Stimulated activated CD4-positive, alpha-beta T cell treated with anti-CD3 and anti-CD28 coated beads, Interleukin-2, amount 100 ng/mL, for 24 hours (primary cell): ENCODE results near the gene CDH12.
A peak's percentile ranks its signal among the peaks of the same experiment; 100 is the strongest.
"Not testable (repeated sequence)": the region's sequence is repeated elsewhere in the genome, so short reads cannot be mapped to it uniquely, and the experiment has no call there.

ENCODE experiments used
- DNase-seq, 2 donors: peaks; one replicate each; pipeline ENCODE4 v3.0.0-alpha.2; 2020

The CDH12 gene

DNA sequence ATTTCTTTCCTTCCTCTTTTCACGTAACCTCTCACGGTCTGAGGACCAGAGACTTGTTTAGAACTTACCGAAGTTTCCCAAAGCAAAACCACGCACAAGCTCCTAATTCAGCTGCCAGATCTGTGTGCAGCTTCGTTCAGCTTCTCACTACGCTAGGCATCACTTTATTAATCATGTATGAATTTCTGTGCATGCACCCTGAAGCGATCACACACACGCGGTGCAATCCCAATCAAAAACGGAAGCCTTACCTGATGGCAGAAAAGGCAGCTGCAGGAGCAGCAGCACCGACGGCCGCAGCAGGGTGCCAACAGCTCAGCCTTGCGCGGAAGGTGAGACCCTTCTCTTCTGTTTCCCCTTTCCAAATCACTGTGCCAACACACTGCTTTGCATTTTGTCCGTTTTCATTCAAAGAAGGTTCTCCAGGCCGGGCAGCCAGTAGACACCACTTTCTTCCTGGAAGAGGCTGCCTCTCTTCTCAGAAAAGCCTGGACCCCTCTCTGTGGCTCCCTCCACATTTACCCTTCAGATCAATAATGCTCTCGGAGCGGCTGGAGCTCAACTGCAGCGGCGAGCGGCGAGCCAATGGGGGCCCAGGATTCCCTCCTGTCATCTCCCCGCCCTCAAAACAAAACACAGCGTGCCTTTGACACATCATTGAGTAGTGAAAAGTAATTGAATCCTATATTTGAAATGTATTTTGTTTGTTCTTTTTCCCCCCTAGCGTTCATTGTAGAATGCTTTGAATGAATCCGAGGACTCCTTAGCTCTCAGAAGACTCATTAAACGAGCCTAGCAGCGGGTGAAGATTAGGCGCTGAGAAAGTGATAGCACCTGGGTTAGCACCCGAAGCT is at the start of gene CDH12:
CDH12 (minus strand) TSS at position 538 of the 854 bp plus-strand sequence.
- DNase-seq = peak in 1 of 2 donors; percentile 2

DNA sequence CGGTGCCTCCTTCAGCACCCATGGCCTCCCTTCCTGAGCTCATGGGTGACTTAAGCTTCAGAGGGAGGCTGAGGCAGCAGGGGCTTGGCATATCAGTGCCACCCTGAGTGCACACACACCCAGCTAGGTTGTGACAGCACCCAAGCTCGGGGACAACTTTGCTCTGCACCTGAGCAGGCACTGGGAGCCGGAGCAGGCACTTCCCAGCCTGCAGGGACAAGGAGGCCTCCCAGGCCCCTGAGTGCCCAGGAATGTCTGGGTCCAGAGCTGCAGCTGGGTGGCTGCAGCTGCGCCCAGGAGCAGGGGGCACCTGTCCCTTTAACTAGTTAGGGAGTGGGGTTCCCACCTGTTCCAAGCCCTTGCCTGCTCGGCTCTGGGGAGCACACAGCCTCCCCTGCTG is 48.7 kb upstream of the CDH12 start:
- no peak for DNase-seq

DNA sequence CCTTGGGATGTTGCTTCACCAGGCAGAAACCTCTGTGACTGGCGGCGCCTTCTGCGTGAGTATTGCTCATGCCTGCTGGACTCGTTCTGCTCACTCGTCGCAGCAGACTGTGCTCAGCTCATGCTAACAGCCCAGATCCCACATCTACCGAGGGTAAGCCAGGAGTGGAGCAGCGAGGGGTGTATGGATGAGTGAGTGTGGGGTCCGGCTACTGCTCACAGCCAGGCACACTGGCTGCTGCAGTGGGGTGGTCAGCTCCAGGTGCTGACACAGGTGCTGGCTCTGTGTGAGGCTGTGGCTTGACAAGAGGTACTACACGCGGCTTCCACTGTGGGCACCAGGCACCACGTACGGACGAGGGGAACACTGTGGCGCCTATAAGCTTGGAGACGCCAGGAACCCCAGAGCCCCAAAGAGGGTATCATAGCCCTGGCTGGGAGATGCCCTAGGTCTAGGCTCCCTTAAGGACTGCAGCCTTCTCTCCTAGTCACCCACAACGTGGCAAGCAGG is 47.7 kb upstream of the CDH12 start:
- DNase-seq = no peak

DNA sequence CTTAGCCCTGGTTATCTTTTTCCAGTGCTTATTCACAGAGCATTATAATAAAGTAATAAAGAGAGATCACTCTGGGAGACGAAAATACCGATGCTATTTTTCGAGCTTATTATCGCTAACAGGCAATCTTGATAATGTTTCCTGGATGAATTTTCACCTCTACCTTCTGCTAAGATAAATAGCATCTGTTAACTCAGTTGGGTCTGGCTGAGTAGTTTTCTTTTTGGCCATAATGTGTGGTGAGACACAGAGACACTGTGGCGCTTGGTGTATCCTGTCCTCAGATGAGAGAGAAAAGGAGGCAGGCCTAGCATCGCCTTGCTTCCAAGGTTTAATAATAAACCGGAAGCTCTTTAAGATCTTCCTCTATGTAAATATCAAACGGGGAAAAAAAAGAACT is 46.2 kb upstream of the CDH12 start:
- DNase-seq = no peak

DNA sequence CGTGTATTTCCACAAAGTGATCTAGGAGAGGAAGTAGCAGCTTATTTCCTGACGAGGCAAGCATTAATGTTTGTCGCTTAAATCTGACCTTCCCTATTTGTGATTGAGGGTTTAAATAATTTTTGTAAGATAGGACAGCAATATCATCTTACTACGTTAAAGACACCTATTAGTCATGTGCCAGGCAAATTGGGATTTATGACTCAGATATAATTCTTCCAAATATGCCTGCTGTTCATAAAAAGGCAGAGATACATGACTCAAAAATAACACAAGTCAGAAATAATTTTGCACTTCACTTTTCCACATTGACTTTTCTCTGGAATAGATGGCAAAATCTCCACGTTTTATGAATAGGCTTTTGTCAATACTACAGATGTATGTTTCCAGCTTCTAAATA is 43.0 kb upstream of the CDH12 start:
- DNase-seq = no peak

DNA sequence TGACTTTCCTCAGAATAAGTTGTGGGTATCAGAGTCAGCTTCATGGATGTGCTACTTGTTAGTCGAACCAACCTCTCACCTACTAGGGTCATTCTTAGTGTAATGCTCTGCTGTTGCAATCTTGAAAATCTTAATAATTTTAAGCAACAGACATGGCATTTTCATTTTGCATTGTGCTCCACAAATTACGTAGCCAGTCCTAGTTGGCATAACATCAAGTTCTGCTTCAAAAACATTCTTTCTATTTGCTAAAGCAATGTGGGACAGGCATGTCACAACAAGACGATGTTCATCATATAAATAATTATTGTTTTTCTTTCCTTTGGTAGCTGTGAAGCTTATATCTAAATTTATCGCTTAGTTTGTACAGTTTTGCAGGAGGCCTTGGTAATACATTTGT is 39.3 kb upstream of the CDH12 start:
- DNase-seq = no peak

DNA sequence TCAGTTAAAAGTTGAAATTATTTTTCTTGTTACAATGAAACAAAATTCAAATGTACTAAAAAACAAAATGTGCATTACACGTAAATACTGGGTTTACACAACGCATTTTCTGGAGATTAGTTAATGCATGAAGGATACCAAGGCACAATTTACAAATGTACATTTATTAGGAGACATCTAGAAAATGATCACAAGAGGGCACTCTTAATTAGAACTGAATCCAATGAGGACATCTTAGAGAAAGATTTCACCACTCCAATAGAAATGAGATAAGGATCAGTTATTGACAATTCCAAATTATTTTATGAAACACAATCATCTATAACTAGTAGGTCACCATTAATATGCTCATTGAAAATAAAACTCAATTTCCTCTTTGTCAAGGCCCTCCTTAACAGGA is 36.6 kb upstream of the CDH12 start:
- DNase-seq = no peak

DNA sequence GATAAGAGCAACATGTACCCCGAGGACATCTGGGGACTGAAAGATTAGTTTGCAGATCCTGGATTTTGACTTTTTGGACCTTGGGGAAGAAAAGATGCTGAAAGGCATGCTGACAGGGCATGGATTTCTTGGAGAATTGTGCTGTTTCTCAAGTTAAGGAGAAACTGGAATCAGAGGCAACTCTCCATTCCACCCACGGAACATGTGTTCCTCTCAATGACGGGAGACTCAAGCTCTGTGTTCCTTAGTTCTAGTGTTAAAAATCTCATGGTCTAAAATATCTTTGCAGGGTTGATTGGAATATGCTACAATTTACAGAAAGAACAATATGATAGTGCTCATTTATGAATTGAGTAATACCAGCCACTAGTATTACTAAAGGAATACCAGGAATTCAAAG is 34.4 kb upstream of the CDH12 start:
- DNase-seq = no peak

DNA sequence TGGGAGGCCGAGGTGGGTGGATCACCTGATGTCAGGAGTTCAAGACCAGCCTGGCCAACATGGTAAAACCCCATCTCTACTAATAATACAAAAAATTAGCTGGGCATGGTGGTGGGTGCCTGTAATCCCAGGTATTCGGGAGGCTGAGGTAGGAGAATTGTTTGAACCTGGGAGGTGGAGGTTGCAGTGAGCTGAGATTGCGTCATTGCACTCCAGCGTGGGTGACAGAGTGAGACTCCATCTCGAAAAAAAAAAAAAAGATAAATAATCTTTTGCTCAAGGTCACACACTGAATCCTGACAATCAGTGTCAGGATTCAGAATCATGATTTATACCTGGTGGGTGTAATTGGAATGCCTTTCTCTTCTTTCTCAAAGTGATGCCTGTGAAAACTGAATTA is 5.8 kb upstream of the CDH12 start:
- not testable (repeated sequence) for DNase-seq

DNA sequence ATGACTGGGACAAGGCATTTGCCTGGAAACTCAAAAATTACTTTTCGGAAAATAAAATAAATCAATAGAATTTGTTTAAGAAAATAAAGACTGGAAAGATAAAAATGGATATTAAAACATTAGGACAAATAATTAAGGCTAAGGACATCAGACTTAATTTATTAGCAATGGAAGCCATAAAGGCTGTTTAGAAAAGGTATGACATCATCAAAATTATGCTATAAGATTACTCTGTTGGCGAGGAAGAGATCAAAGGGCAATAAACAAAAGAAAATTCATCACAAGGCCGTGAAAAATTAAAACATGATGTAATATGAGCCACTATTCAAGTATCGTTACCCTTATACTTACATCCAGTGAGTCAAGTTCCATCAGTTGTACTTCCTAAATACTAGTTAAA is 2.7 kb upstream of the CDH12 start:
- no peak for DNase-seq

DNA sequence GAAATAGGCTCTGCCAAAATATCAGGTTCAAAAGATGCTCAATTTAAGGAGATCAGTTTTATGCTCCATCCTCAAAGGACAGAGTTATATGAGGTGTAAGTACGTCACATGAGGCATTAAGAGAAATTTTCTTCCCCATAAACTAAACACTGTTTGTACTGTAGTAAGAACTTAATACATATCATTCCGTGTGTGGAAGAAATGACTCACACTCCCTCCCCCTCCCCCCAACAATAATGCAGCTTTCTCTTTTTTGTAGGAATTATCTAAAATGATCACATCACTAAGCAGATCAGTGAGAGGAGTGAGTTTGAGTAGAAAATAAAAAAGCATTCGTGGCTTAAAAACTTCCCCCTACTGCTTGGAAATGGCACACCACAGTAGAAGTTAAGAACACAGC is 2.2 kb downstream of the CDH12 start:
- no peak for DNase-seq

DNA sequence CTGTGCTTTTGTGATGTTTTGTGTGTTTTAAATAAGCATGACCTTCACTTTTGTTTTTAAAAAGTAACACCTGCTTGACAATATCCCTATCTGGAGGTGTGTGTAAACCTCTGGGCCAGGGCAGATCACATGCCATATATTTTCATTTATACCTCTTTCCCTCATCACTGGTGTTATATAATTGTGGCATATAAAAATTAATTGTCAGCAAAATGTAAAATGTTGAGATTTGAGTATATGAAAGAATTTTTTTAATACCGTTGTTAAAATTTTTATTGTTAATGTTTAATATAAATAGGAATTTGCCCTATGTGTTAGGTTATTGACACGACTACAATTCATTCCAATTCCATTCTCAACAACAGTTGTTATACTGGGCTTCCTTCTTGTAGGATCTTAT is 6.5 kb downstream of the CDH12 start:
- DNase-seq = no peak

DNA sequence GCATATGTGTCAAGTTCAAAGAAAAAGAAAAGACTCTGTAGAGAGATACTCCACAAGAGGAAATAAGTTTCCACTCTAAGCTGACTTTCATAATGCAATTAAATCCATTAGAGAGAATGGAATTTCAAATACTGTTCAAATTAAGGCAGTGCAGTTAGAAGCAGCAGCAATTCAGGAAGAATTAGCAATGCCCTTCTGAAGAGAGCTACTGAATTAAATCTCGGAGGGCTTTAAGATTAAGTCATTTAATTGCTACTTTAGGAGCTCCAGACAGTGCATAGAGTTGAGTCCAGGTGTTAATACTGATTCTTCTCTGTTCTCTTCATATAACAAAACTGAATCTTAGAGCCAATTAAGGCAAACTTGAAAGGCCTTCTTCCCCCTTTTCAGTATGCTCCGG is 8.5 kb downstream of the CDH12 start:
- DNase-seq = no peak

DNA sequence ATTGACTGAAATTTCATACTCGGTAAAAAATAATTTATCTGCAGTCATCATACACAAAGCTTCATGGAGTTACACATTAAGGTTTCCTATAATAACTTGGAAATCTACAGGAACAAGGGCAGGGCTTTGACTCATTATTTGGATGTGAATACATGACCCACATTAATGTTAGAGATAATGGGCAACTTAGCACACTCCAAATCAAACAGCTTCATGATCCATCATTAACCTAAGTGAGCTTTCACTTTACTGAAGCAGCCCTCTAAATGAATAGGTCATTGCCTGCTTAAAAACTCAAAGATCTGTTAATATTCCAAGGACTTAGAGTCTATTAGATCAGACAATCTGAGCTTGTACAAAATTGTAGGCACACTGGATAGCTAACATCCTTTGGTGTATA is 9.0 kb downstream of the CDH12 start:
- no peak for DNase-seq

DNA sequence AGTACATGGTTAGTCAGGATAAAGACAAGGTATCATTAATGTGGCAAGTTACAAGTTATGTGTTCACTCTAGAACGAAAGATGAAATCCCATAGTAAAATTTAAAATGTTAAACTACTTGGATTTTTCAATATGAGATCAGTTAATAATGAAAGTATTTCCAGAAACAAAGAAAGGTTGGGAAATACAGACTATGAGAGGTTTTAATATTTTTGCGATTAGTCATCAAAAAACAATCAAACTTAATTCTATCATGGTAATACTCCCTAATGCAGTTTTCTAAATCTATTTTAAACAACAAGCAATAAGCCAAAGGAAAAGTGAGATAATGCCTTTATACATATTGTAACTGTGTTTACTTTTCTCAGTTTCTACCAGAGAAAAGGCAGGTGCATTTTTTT is 10.6 kb downstream of the CDH12 start:
- no peak for DNase-seq

DNA sequence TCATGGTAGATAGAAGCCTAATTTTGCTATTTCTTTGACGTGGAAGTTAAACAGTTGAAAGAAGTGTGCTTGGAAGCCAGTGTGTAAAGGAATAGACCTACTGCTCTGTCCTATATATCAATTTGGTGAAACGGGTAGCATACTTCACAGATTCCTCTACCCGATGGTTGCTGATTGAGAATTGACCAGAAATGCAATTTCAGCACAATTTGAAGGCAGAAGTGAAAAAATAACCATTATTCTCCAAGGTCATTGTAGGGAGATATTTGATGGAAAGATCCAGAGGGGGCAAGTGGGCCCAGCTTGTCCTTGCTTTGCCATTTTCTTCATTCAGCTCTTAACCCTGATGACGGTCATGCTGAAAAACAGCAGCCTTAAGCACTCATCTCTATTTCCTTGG is 15.3 kb downstream of the CDH12 start:
- no peak for DNase-seq

DNA sequence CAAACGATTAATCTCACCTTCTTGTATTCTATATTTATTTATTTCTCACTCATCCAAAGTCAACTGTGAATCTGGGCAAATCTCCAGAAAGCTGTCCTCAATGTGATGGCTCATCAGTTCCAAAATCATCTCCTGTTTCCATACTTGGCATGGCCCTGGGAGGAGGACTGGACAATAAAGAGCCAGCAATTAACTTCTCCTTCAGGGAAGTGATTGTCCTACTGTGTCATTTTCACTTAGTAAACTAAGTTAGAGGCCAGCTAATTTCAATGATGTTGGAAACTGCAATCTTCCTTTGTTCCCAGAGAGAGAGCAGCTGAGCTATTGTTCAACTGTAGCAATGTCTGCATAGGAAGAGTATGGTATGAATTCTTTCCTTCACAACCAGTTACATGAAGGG is 17.5 kb downstream of the CDH12 start:
- no peak for DNase-seq

DNA sequence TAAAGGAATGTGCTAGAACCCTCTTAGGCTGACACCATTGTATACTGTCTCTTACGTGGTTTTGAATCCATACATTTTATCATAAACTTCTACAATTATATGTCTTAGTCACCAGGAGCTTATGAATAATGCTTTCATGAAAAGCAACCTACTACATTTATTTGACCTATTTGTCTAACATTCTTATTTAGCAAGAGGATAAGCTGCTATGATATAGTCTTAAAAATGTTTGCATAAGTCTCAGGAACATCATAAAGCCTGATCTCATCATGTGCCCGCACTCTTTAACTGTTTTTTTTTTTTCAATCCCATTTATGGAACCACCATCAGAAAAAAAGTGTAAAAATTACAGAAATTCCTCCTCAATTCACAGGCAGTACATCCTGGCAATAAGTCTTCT is 59.7 kb downstream of the CDH12 start:
- DNase-seq = no peak

DNA sequence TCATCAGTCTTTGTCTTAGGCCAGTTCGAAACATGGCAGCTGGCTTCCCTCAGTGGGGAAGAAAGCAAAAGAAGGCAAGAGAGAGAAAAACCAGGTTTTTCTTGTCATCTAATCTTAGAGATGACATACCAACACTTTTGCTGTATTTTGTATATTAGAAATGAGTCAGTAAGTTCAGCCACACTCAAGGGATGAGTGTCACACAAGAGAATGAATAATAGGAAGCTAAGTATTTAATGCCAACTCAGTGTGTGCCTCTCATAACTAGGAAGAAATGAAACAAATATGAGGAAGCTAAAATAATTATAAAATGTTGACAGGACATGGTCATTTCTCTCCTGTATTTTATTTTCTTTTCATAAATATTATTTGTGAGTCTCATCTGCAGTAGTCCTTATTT is 65.3 kb downstream of the CDH12 start:
- no peak for DNase-seq

DNA sequence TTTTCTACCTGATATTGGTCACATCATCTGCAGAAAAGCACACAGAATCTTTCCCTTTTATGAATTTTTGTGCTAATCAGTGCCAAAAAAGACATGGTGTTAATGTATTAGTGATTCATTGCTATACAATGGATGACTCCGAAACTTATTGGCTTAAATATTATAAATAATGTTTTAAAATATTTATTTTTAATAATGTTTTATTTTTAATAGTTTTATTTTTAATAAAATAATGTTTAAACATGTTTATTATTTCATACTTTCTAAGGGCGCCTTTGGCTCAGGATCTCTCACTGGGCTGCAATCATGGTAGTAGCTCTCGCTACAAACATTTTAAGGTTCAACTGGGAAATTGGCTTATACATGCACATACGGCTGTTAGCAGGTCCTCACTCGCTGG is 65.7 kb downstream of the CDH12 start:
- DNase-seq = no peak

DNA sequence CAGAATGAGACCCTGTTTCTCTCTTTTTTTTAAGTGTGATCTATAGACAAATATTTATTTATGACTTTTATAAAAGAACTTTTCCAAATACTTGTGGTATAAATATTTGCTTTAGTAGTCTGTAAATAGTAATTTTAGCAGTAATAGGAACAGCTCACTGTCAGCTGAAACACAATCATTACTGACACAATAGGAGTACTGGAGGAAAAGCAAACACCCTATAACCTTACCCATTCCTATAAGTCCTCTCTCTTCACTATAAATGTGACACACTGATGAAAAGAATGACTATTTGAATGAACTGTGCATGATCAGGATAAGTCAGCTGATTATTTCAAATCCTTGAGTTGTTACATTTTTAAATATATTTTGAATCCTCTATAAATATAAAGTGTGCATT is 72.4 kb downstream of the CDH12 start:
- no peak for DNase-seq

DNA sequence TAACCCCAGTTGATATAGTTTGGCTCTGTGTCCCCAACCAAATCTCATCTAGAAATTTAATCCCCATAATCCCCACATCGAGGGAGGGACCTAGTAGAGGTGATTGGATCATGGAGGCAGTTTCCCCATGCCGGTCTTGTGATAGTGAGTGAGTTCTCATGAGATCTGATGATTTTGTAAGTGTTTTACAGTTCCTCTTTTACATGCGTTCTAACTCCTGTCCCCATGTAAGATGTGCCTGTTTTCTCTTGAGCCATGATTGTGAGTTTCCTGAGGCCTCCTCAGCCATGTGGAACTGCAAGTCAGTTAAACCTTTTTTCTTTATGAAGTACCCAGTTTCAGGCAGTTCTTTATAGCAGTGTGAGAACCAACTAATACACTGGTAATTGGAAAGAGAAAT is 73.6 kb downstream of the CDH12 start:
- no peak for DNase-seq

DNA sequence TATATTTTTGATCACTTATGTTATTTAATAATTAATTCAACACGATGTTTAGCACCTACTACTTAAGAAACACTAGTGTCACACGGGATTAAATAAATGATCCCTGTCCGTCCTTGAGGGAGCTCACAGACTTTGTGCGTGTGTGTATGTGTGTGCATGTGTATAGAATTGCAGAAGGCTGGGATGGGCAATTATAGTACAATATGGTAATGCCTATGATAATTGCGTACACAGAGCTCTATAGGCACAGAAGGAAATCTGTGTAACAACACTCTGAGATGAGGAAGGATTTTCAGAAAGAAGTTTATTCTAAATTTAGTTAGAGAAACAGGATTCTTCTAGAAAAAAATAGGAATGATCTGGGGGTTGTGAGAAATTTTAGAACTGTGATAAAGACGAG is 76.9 kb downstream of the CDH12 start:
- DNase-seq = no peak

DNA sequence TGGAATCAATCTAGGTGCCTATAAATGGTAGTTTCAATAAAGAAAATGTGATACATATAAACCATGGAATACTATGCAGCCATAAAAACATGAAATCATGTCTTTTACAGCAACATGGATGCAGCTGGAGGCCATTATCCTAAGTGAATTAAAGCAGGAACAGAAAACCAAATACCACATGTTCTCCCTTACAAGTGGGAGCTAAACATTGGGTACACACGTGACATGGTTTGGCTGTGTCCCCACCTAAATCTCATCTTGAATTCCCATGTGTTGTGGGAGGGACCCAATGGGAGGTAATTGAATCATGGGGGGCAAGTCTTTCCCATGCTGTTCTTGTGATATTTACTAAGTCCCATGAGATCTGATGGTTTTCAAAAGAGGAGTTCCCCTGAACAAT is 78.9 kb downstream of the CDH12 start:
- DNase-seq = not testable (repeated sequence)

DNA sequence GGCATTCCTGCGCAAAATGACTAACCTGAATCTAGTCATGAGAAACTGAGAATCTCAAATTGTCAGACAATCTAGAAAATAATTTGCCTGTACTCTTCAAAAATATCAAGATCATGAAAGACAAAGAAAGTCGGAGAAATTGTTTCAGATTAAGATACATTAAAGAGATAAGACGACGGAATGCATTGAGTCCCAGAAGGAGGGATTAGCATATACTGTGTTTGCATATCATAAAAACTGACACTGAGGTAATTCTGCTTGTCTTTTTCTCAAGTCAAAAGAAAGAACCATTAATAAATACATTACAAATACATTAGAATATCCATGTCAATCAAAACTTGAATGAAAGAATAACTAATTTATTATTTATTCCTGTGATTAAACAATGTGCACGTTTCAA is 88.4 kb downstream of the CDH12 start:
- no peak for DNase-seq
